Omental fat pad (tissue), 4 donors: ENCODE data around the gene EPHB4. TPM values are rescaled to one million over a fixed set of nuclear protein-coding genes. Genes with fewer than 3 reads are reported as not detected.

Experiments
- ATAC-seq: fragments of 150-250 bp; one replicate; pipeline ENCODE4 v1.9.1; 2016; ENCODE audit warnings: mild to moderate bottlenecking, moderate library complexity; ENCODE audit not compliant: low FRiP score
- DNase-seq: peaks from one replicate; pipeline ENCODE4 v3.0.0-alpha.2; 2019; ENCODE audit warnings: low spot score
- total RNA-seq, 4 donors: library from RNA; depleted of rRNA; stranded (reverse); fragments of >200 nt; gene quantifications; one replicate each; pipeline ENCODE4 v1.1.0, GENCODE V29; 2016
- TF ChIP-seq, protein P1 (sequence below), 3 donors: fragments of 450-650 bp; IDR thresholded peaks; one replicate each; pipeline ENCODE4 v1.5.1; 2016 to 2017; ENCODE audit warnings: antibody characterized with exemption in 3 of 3, mild to moderate bottlenecking in 3 of 3, moderate library complexity in 2 of 3

EPHB4 gene
- total RNA-seq, 4 donors from 2014 or later = 24.3 to 73.5 (median 37.4) TPM

DNA sequence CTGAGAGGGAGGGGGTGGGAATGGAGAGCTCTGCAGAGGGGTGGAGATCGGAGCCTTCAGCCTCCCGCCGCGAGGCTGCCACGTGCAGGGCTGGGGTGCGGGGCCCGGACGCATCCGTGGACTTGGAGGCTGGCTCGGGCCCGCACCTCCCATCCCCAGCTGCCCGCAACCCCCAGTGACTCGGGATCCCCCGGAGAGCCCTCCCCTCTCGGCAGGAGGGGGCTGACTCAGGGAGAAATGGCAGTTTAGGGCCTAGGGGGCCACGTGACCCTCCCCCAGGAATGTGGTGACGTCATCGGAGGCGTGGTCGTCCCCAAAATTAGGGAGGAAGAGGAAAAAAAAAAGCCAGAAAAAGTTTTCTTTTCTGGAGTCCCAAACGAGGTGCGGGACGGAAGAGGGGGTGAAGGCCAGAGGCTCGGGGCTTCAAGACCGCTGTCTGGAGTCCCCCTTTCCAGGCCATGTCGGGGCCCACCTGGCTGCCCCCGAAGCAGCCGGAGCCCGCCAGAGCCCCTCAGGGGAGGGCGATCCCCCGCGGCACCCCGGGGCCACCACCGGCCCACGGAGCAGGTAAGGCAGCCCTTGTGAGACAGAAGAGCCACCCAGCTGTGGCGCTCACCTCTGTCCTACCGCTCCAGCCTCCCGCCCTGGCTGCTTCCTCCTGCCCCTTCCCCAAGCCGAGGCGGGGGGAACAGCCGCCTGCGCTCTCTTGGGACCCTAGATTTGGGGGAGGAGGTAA lies 39.9 kb upstream of the EPHB4 start, which contains the start of gene TRIP6:
TRIP6 (plus strand) TSS at position 348 of the 736 bp plus-strand sequence; CDS start at position 459, 111 bp downstream.
- ATAC-seq = peak; percentile 69
- TF ChIP-seq, protein P1, sequence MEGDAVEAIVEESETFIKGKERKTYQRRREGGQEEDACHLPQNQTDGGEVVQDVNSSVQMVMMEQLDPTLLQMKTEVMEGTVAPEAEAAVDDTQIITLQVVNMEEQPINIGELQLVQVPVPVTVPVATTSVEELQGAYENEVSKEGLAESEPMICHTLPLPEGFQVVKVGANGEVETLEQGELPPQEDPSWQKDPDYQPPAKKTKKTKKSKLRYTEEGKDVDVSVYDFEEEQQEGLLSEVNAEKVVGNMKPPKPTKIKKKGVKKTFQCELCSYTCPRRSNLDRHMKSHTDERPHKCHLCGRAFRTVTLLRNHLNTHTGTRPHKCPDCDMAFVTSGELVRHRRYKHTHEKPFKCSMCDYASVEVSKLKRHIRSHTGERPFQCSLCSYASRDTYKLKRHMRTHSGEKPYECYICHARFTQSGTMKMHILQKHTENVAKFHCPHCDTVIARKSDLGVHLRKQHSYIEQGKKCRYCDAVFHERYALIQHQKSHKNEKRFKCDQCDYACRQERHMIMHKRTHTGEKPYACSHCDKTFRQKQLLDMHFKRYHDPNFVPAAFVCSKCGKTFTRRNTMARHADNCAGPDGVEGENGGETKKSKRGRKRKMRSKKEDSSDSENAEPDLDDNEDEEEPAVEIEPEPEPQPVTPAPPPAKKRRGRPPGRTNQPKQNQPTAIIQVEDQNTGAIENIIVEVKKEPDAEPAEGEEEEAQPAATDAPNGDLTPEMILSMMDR (IDR thresholded peaks at IDR 0.05) = no peak
- peak; percentile 92 for DNase-seq

DNA sequence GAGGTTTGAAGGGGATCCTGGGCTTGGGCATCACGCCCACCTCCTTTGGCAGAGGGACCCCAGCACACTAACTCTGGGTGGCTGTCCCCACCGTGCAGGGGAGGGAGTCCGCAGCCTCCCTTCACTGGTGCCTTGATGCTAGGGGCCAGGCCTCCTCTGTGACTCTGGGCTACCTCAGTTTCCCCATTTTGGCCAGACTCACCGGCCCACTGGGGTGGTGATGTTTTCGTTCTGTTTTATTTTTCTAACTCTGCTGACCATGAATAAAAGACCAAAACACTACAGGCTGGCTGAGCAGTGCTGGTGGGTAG lies 39.4 kb upstream of the EPHB4 start:
- ATAC-seq = peak; percentile 5

DNA sequence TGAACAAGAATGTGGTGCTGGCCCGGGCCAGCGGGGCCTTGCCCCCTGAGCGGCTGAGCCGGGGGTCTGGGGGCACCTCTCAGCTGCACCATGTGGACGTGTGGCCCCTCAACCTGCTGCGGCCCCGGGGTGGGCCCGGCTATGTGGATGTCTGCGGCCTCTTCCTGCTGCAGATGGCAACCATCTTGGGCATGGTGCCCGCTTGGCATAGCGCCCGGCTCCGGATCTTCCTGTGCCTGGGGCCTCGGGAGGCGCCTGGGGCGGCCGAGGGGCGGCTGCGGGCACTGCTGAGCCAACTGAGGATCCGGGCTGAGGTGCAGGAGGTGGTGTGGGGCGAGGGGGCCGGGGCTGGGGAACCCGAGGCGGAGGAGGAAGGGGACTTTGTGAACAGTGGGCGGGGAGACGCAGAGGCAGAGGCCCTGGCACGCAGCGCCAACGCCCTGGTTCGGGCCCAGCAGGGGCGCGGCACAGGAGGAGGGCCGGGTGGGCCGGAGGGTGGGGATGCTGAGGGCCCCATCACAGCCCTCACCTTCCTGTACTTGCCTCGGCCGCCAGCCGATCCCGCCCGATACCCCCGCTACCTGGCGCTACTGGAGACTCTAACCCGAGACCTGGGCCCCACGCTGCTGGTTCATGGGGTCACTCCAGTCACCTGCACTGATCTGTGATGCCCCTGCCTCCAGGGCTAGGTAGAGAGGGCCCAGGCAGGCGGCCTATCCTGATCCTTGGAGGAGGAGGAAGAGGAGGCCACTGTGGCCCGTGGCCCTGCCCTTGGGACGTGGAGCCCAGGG lies 38.8 kb upstream of the EPHB4 start:
- TF ChIP-seq, protein P1 (IDR thresholded peaks at IDR 0.05) = no peak
- DNase-seq (peak; percentile 55), ATAC-seq (peak; percentile 38)

More for the DNA sequence above, 39.4 kb upstream of the EPHB4 start:
- TF ChIP-seq, protein P1 (IDR thresholded peaks at IDR 0.05) = no peak
- DNase-seq = no peak

DNA sequence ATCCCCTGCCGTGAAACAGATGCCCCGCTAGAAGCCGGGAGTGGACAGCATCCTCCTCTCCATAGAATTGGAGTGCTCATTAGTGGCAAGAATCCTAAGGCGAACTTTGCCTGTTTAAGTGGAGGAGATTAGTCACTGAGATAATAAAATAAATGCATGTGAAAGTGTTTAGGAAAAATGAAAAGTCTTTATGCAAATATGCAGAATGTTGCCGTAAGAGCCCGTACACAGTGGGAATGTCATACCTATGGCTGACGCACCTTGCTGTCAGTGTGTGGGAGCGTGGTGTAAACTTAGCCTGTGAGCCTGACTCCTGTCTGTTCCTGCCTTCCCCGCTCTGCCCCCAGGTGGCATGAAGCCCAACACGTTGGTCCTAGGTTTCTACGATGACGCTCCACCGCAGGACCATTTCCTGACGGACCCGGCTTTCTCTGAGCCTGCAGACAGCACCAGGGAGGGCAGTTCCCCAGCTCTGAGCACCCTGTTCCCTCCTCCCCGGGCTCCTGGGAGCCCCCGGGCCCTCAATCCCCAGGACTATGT lies 38.1 kb upstream of the EPHB4 start:
- ATAC-seq (peak; percentile 65), DNase-seq (peak; percentile 46)
- TF ChIP-seq, protein P1 (IDR thresholded peaks at IDR 0.05) = no peak

DNA sequence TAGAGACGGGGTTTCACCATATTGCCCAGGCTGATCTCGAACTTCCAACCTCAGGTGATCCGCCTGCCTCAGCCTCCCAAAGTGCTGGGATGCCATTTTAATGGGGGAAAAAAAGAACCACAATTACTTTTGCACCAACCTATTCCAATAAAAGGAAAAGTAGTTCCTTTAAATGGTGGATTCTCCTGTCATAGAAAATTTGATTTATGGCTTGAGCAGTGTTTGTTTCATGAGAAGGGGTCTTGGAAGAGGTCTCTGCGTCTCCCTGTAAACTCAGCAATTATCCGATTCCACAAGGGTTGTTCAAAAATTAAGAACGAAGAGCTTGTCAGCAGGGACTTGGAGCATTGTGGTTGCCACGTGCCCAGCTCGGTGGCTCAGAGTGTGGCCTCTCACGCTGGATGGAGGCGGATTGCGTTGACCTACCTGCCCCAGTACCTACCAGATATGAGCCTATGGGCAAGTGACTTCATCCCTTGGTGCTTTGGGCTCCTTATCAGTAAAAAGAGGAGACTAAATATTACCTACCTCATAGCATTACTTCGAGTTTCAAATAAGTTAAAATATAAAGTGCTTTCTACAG lies 37.0 kb upstream of the EPHB4 start:
- DNase-seq (no peak), ATAC-seq (no peak)
- TF ChIP-seq, protein P1 (IDR thresholded peaks at IDR 0.05) = no peak

DNA sequence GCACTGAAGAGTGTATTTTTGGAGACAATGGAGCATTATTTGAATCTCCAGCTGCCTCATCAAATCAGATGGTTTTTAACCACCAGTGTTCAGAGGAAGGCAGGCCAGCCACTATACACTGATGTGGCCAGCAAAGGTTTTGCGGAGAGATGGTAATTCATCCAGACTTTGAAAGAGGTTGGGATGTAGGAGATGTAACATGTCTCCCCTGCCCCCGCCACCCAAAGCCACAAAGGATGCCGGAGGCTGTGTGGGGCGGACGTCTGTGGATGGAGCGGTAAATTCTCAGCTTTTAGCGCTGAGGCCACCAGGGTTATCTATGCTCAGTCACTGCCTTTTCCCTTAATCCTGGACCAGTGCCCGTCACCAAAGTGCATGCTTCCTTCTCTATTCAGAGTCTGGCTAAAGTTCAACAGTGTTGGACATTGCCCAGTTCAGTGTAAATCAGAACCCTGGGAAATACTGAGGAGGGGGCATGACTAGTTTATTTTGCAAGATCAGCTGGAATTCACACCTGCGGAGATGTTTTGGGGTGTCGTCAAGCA lies 36.2 kb upstream of the EPHB4 start:
- no peak for ATAC-seq
- TF ChIP-seq, protein P1 (IDR thresholded peaks at IDR 0.05) = no peak
- DNase-seq = no peak
